GM23248 (cell line): ENCODE measurements around the gene TIAM2.

Experiments
- EZH2 ChIP-seq: fragments of 200-600 bp; sonication (generic); IDR thresholded peaks from 2 replicates; pipeline ENCODE4 v1.6.1; 2018; ENCODE audit warnings: antibody characterized with exemption, mild to moderate bottlenecking; ENCODE audit not compliant: insufficient read depth, poor library complexity, severe bottlenecking
- EZH2phosphoT487 ChIP-seq: fragments of 200-600 bp; sonication (generic); IDR thresholded peaks from 2 replicates; pipeline ENCODE4 v1.6.1; 2018; ENCODE audit warnings: antibody characterized with exemption, moderate library complexity, mild to moderate bottlenecking, low read depth; ENCODE audit not compliant: insufficient read depth

- TF ChIP-seq EZH2 (no peak), EZH2phosphoT487 (no peak)
These were observed 8.3 kb upstream of the TIAM2 start for GRCh38 chr6:154986787-154987235.
